Measurements from ENCODE around the gene SNX18.

The SNX18 gene

GRCh38 chr5:54579591-54580295 lies 62.2 kb downstream of the SNX18 start:
- DNase-seq (ENCODE audit: low read depth): peak; percentile 34

DNA sequence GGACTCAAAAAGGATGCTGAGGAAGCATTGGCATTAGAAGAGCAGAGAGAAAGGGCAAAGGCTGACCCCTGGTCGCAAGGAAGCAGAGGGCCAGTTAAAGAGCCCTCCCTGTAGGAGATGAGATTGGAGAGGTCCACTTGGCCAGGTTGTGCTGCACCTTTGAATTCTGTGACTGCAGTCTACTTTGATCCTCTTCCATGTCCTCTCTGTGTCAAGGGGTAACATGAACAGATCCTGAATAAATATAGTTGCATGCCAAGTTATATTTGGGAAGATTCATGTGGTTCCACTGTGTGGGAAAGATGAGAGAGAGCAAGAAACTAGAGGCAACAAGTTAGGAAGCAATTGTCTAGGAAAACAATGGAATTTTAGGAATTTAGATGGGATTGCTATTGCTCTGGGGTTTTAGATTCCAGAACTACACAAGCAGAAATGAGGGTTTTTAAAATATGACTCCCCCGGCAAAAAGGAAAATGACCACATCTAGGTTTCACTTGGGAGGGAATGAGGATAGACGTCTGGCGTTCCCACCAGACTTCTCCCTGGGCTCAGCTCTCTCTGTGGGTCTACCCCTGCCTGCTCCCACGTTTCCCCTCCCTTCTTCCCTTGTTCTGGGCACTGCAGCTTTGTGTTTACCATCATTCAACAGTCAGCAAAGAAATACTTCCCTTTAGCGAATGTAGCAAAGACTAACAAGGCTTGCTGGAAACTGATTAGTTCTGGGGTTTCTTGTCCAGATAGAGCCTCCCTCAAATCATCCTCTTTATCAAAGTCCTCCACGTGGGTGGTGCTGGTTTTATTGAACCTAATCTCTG lies 63.6 kb downstream of the SNX18 start:
- DNase-seq (ENCODE audit: low read depth): peak; percentile 88

- peak; percentile 22 for DNase-seq (ENCODE audit: low read depth)
Observed at GRCh38 chr5:54581831-54582548, 64.4 kb downstream of the SNX18 start.

DNA sequence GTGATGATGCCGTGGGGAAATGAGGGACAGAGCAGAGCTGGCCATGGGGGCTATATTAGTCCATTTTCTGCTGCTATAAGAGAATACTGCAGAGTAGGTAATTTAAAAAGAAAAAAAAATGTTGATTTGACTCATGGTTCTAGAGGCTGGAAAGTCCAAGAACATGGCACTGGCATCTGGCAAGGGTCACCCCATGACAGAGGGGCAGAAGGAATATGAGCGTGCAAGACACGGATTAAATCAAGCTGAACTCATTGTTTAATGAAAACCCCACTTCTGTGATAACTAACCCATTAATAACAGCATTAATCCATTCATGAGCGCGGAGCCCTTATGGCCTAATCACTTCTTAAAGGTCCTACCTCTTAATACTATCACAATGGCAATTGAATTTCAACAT lies 68.8 kb downstream of the SNX18 start:
- no peak for DNase-seq (ENCODE audit: low read depth)

GRCh38 chr5:54589786-54590185 lies 72.2 kb downstream of the SNX18 start:
- DNase-seq (ENCODE audit: low read depth): peak; percentile 34

DNA sequence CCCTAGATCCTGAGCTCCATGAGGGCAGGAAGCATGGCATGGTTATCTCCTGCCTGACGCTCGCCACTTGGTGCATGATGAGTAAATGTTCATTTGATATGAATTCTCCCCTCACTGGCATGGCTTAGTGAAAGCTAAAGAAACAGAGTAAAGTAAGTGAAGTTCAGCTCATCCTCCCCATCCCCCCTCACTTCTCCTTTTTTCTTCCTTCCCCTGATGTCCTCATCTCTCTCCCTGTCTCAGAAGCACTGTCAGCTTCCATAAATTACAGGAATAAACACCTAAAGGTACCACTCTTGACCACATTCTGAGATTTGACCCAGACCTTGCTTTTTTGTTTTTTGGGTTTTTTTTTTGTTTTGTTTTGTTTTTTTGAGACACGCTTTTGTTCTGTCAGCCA lies 73.3 kb downstream of the SNX18 start:
- DNase-seq (ENCODE audit: low read depth): no peak

- DNase-seq (ENCODE audit: low read depth): no peak
Observed at GRCh38 chr5:54593779-54594178, 76.2 kb downstream of the SNX18 start.

DNA sequence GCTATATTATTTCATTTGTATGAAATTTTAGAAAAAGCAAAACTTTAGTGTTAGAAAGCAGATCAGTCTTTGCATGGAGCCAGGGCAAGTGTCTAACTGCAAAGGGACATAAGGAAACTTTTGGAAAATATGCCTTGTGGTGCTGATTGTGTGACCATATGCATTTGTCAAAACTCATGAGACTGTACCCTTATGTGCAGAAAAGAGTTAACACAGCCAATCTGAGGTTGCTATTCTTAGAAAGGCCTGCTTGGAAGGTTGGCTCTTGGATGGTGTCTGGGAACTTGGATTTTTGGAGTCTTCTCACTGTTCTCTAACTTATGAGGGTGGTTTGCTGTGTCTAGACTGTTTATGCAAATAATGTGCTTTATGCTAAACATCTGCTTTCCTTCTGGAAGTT lies 76.6 kb downstream of the SNX18 start:
- no peak for DNase-seq (ENCODE audit: low read depth)

DNA sequence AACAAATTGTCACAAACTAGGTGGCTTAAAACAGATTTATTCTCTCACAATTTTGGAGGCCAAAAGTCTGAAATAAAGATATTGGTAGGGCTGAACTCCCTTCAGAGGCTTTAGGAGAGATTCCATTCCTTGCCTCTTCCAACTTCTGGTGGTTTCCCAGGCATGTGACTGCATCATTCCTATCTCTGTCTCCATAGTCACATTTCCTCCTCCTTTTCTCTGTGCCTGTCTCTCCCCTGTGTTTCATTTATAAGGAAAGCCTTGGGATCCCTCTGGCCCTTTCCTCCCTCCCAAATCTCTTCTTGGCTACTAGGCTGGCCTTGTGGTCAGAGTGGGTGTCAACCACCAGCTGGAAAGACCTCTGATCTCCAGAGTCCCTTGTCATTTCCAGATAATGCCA lies 78.2 kb downstream of the SNX18 start:
- DNase-seq (ENCODE audit: low read depth): peak; percentile 72
